ENCODE results near the gene SHISA6.

DNA sequence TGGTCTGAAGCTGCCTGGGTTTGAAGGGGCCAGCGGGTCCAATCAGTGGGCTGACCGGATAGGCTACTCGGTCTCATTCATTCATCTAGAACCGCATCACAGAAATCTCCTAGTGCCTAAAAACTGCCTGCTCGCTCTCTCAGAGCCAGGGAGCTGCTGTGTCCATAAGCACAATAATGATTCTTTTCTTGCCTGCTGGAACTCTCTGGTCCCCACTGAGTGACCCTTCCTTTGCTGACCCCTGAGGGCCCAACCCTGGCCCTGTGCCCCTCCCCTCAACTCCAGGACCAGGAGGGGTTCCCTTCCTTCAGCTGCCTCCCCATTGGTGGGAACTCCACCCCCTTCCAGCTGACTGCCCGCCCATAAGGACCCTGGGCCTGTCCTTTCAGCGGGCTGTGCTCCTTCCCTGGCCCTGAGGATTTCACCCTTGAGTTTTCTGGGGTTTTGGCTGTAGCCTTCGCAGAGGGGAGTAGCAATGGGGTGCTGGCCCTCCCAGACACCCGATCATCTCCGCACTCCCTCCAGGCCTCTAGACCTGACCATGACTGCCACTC lies 317.7 kb downstream of the SHISA6 start:
- TF ChIP-seq EZH2 (IDR thresholded peaks at IDR 0.05; ENCODE audit: borderline replicate concordance, low read depth, low read length, poor library complexity, severe bottlenecking): no peak
- TF ChIP-seq, protein P1, sequence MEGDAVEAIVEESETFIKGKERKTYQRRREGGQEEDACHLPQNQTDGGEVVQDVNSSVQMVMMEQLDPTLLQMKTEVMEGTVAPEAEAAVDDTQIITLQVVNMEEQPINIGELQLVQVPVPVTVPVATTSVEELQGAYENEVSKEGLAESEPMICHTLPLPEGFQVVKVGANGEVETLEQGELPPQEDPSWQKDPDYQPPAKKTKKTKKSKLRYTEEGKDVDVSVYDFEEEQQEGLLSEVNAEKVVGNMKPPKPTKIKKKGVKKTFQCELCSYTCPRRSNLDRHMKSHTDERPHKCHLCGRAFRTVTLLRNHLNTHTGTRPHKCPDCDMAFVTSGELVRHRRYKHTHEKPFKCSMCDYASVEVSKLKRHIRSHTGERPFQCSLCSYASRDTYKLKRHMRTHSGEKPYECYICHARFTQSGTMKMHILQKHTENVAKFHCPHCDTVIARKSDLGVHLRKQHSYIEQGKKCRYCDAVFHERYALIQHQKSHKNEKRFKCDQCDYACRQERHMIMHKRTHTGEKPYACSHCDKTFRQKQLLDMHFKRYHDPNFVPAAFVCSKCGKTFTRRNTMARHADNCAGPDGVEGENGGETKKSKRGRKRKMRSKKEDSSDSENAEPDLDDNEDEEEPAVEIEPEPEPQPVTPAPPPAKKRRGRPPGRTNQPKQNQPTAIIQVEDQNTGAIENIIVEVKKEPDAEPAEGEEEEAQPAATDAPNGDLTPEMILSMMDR (conservative IDR thresholded peaks at IDR 0.05; ENCODE audit: low read depth, low read length): no peak

All from A673 (cell line).